HAP-1 (cell line): ENCODE measurements around the gene CROCC.

Experiments used
- DNase-seq, 2 experiments: peaks; one replicate each; pipeline ENCODE4 v3.0.0-alpha.2; 2016 to 2020; ENCODE audit warnings: low spot score in 2 of 2
- H3K27me3 ChIP-seq: fragments of 250-450 bp; sonication (Bioruptor Pico); 2 replicates; pipeline ENCODE4 v1.5.1; 2020; ENCODE audit warnings: low read depth, mild to moderate bottlenecking, moderate library complexity
- H3K36me3 ChIP-seq: fragments of 250-450 bp; sonication (Bioruptor Pico); replicated peaks from 2 replicates; pipeline ENCODE4 v1.5.1; 2020; ENCODE audit warnings: mild to moderate bottlenecking
- H3K4me1 ChIP-seq: fragments of 250-450 bp; sonication (Bioruptor Pico); 2 replicates; pipeline ENCODE4 v1.5.1; 2020; ENCODE audit warnings: mild to moderate bottlenecking
- H3K4me3 ChIP-seq: fragments of 250-450 bp; sonication (Bioruptor Pico); 2 replicates; pipeline ENCODE4 v1.5.1; 2020; ENCODE audit warnings: mild to moderate bottlenecking, moderate library complexity
- H3K9me3 ChIP-seq: fragments of 250-450 bp; sonication (Bioruptor Pico); 2 replicates; pipeline ENCODE4 v1.5.1; 2020; ENCODE audit warnings: mild to moderate bottlenecking, moderate library complexity
- in situ Hi-C: fragments of 300-500 bp; cut with MboI; formaldehyde crosslinking; loops from 3 replicates; pipeline ENCODE4 v1.14.3; 2020; ENCODE audit warnings: low sequenced_read_pairs, inconsistent platforms, mixed read lengths

Gene CROCC

GRCh38 chr1:16978567-16979474, 57.1 kb downstream of the CROCC start:
- Histone ChIP-seq H3K4me3 (no peak overlapping the region), H3K27me3 (no peaks in the 10 kb centered on the region), H3K9me3 (no peaks in the 10 kb centered on the region), H3K36me3 (no peaks in the 10 kb centered on the region), H3K4me1 (no peaks in the 10 kb centered on the region)
- in situ Hi-C loops, result no loop called here
- no peak for DNase-seq

DNA sequence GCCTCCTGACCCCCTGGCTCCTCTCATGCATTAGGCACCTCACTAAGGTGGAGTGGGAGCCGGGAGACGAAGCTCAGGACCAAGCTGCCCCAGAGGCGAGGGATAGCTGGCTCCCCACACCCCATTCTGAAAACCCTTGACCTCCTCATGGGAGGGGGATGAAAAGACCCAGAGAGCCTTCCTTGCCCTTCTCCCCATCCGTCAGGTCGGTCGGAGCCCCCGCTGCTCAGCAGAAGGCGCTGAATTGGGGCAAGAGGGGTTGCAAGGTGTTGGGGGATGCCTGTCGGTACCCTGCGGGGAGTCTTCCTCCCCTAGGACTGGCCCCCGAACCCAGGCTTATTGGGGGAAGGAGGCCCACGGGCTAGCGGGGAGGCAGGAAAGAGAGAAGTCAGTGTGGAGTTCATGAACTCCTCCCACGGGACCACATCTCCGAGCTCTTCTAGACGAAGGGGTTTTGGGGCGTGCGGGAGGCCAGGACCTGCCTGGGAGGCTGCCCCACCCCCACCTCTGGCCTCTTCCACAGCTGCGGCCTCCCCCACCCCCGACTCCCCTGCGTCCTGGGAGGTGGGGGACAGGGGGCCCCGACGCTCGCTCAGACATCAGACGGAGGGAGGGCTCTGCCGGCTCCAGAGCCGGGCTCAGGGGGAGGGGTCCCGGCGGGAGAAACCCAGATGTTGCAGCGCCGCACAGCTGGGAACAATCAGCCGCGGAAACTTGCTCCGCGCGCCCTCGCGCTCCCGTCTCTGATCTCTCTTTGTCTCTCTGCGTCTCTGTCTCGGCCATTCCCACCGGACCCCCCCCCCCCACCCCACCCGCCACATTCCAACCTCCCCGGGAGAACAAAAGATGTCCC, 58.0 kb downstream of the CROCC start:
- DNase-seq, result no peak
- Histone ChIP-seq H3K4me1 (no peaks in the 10 kb centered on the region), H3K27me3 (no peaks in the 10 kb centered on the region), H3K36me3 (no peaks in the 10 kb centered on the region), H3K9me3 (no peaks in the 10 kb centered on the region), H3K4me3 (peak overlapping the region; percentile 17)
- in situ Hi-C loops, result no loop called here

DNA sequence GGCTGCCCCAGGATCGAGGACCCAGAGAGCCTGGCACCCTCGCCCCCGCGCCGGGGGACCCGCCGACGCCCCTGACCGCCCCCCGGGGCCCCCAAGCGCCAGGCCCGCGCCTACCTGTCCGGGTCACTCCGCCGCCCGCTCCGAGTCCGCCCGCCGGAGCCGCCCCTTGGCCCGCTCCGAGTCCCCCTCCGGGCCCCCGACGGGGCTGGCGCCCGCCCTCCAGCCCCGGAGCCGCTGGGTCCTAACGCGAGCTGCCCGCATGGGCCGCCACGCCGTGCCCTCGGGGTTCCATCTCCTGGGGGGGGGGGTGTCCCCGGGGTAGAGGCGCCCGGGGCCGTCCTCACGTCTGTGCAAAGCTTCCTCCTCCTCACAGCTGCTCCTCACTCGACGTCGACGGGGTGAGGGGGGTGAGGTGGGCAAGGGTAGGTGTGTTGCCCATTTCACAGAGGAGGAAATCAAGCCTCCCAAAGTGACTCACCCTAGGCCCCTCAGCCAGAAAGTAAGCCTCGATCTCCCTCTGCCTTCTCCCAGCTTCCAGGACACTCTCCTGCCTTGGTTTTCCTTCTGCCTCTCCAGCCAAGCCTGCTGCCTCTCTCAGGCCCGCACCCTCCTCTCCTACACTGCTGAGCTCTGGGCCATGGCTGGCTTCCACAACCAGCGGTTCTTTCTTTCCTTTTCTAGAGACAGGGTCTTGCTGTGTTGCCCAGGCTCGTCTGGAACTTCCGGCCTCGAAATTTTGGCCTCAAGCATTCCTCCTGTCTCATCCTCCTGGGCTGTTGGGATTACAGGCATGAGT, 58.9 kb downstream of the CROCC start, which contains the start of gene MFAP2:
Gene MFAP2 (minus strand): TSS at position 148 of the 796 bp plus-strand sequence. CDS start 2,347 bp downstream, outside the sequence.
- Histone ChIP-seq H3K27me3 (no peaks in the 10 kb centered on the region), H3K36me3 (no peaks in the 10 kb centered on the region), H3K9me3 (no peaks in the 10 kb centered on the region), H3K4me1 (no peaks in the 10 kb centered on the region), H3K4me3 (peak within 1 kb of the TSS; percentile 17)
- in situ Hi-C loops, result no loop called here
- no peak for DNase-seq

- Histone ChIP-seq H3K27me3 (no peaks in the 10 kb centered on the region), H3K9me3 (no peaks in the 10 kb centered on the region), H3K4me1 (no peaks in the 10 kb centered on the region), H3K4me3 (no peak overlapping the region), H3K36me3 (no peaks in the 10 kb centered on the region)
- in situ Hi-C loops, result no loop called here
- no peak for DNase-seq
Measured at GRCh38 chr1:16981269-16981849, 59.6 kb downstream of the CROCC start.

DNA sequence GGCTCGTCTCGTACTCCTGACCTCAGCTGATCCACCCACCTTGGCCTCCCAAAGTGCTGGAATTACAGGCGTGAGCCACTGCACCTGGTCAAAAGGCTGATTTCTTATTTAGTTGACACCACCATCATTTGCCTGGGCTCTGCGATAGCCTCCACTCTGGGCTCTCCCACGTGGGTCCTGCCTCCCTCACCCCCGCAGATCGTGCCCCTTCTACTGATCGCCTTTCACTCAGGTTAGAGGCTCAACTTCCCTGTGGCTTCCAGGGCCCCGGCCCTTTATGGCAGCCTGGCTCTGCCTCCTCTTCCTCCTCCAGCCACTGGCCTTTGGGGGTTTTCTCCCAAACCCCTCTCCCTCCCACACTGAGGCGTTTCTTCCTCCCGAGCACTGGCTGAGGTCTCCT, 61.2 kb downstream of the CROCC start:
- H3K4me1 ChIP-seq, result no peaks in the 10 kb centered on the region
- no peaks in the 10 kb centered on the region for H3K36me3 ChIP-seq
- in situ Hi-C loops, result no loop called here
- no peaks in the 10 kb centered on the region for H3K9me3 ChIP-seq
- H3K27me3 ChIP-seq, result no peaks in the 10 kb centered on the region
- no peak overlapping the region for H3K4me3 ChIP-seq
- no peak for DNase-seq

GRCh38 chr1:16983649-16984048, 61.9 kb downstream of the CROCC start:
- H3K36me3 ChIP-seq, result no peaks in the 10 kb centered on the region
- H3K4me3 ChIP-seq, result no peak overlapping the region
- no peaks in the 10 kb centered on the region for H3K9me3 ChIP-seq
- in situ Hi-C loops, result no loop called here
- no peak for DNase-seq
- no peaks in the 10 kb centered on the region for H3K27me3 ChIP-seq
- H3K4me1 ChIP-seq, result no peaks in the 10 kb centered on the region

- no peak for DNase-seq
- H3K9me3 ChIP-seq, result no peaks in the 10 kb centered on the region
- H3K36me3 ChIP-seq, result peaks cover 2% of the 10 kb centered on the region; the same call in 1 of the 2 replicates
- in situ Hi-C loops, result no loop called here
- no peaks in the 10 kb centered on the region for H3K27me3 ChIP-seq
- no peaks in the 10 kb centered on the region for H3K4me1 ChIP-seq
- no peak overlapping the region for H3K4me3 ChIP-seq
Measured at GRCh38 chr1:16984717-16985116, 63.0 kb downstream of the CROCC start.

DNA sequence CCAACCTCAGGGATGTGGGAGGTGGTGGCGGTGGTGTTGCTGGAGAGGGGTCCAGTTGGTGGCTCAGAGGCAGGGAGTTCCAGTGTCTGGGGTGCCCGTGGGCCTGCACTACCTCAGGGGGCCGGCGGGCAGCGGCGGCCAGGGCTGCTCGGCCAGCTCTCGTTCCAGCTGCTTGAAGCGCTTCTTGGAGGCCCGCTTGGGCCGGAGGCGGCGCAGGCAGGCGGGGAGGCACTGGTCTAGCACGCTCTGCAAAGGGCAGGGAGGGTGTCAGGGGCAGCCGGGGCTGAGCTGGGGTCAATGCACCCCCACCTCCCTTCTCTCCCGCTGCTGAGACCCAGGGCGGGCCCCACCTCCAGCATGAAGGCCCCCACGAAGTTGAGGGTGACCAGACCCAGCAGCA, 64.4 kb downstream of the CROCC start:
- Histone ChIP-seq H3K36me3 (peaks cover 2% of the 10 kb centered on the region; the same call in 1 of the 2 replicates), H3K9me3 (no peaks in the 10 kb centered on the region), H3K4me1 (no peaks in the 10 kb centered on the region), H3K4me3 (no peak overlapping the region), H3K27me3 (no peaks in the 10 kb centered on the region)
- DNase-seq, result no peak
- in situ Hi-C loops, result no loop called here

DNA sequence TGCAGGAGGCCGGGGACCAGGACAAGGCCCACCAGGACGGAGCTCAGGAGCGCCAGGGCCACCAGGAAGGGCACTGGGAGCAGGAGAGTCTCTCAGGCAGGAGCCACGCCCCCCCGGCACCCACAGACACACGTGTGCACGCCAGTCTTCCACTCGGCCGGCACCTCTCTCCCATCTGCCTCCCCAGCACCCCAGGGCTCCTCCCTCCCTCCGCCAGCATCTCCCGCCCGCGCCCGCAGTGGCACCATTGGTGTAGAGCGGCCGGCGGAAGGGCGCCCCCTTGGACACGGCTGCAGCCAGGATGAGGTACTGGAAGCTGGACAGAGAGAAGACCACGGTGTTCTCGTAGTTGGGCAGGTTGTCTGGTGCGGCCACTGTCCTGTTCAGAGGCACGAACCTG, 64.8 kb downstream of the CROCC start:
- in situ Hi-C loops, result no loop called here
- DNase-seq, result no peak
- Histone ChIP-seq H3K9me3 (no peaks in the 10 kb centered on the region), H3K27me3 (no peaks in the 10 kb centered on the region), H3K4me1 (no peaks in the 10 kb centered on the region), H3K4me3 (no peak overlapping the region), H3K36me3 (peaks cover 2% of the 10 kb centered on the region; the same call in 1 of the 2 replicates)

GRCh38 chr1:16986962-16987361, 65.2 kb downstream of the CROCC start:
- Histone ChIP-seq H3K4me3 (no peak overlapping the region), H3K36me3 (peaks cover 2% of the 10 kb centered on the region; the same call in 1 of the 2 replicates), H3K4me1 (no peaks in the 10 kb centered on the region), H3K27me3 (no peaks in the 10 kb centered on the region), H3K9me3 (no peaks in the 10 kb centered on the region)
- DNase-seq, result peak in 1 of 2 experiments; percentile 53
- in situ Hi-C loops, result no loop called here

- DNase-seq, result no peak
- H3K36me3 ChIP-seq, result peaks cover 2% of the 10 kb centered on the region; the same call in 1 of the 2 replicates
- no peaks in the 10 kb centered on the region for H3K4me1 ChIP-seq
- no peaks in the 10 kb centered on the region for H3K27me3 ChIP-seq
- no peaks in the 10 kb centered on the region for H3K9me3 ChIP-seq
- in situ Hi-C loops, result no loop called here
- no peak overlapping the region for H3K4me3 ChIP-seq
Measured at GRCh38 chr1:16988210-16988609, 66.5 kb downstream of the CROCC start.

- in situ Hi-C loops, result no loop called here
- DNase-seq, result no peak
- Histone ChIP-seq H3K36me3 (peaks cover 2% of the 10 kb centered on the region; the same call in 1 of the 2 replicates), H3K4me3 (no peak overlapping the region), H3K4me1 (no peaks in the 10 kb centered on the region), H3K27me3 (no peaks in the 10 kb centered on the region), H3K9me3 (no peaks in the 10 kb centered on the region)
Measured at GRCh38 chr1:16989676-16990391, 68.1 kb downstream of the CROCC start.
